Fibroblast of lung (primary cell): ENCODE results near the gene CALD1. TPM values are rescaled to one million over a fixed set of nuclear protein-coding genes. Genes with fewer than 3 reads are reported as not detected.

Experiments
- DNase-seq, 2 donors: peaks; one replicate each; pipeline versions ENCODE4 v3.0.0 to v3.0.0-alpha.2; 2010; ENCODE audit warnings: low read depth in 2 of 2
- H2AFZ ChIP-seq: 2 replicates; pipeline ENCODE4 v1.5.1; 2012; ENCODE audit warnings: low read length, control low read depth, inconsistent platforms
- H3K27ac ChIP-seq: 2 replicates; pipeline ENCODE4 v1.5.1; 2011; ENCODE audit warnings: low read length, control low read depth; ENCODE audit not compliant: insufficient read depth
- H3K27me3 ChIP-seq: 2 replicates; pipeline ENCODE4 v1.5.1; 2011; ENCODE audit warnings: mild to moderate bottlenecking, low read length; ENCODE audit not compliant: control insufficient read depth, insufficient read depth
- H3K36me3 ChIP-seq: 2 replicates; pipeline ENCODE4 v1.5.1; 2011; ENCODE audit warnings: low read length; ENCODE audit not compliant: control insufficient read depth, insufficient read depth
- H3K4me1 ChIP-seq: 2 replicates; pipeline ENCODE4 v1.5.1; 2011; ENCODE audit warnings: low read length; ENCODE audit not compliant: control insufficient read depth, insufficient read depth; ENCODE audit errors: extremely low read depth
- H3K4me2 ChIP-seq: 2 replicates; pipeline ENCODE4 v1.5.1; 2011; ENCODE audit warnings: low read length, control low read depth; ENCODE audit not compliant: insufficient read depth; ENCODE audit errors: extremely low read depth
- H3K4me3 ChIP-seq, 4 experiments: fragments of 200-600 bp in 1 of 4; sonication (generic) in 1 of 4; replicated peaks in 1 of 4; 2 replicates each; pipeline ENCODE4 v1.5.1; 2011 to 2016; ENCODE audit warnings: low read length in 4 of 4, low read depth in 3 of 4, mild to moderate bottlenecking in 3 of 4, control low read depth in 2 of 4, inconsistent platforms in 1 of 4, mixed read lengths in 1 of 4; ENCODE audit not compliant: insufficient read depth in 1 of 4; ENCODE audit errors: control extremely low read depth in 1 of 4
- H3K79me2 ChIP-seq: 2 replicates; pipeline ENCODE4 v1.5.1; 2012; ENCODE audit warnings: mild to moderate bottlenecking, low read length, inconsistent platforms; ENCODE audit not compliant: control insufficient read depth, insufficient read depth
- H3K9ac ChIP-seq: 2 replicates; pipeline ENCODE4 v1.5.1; 2011; ENCODE audit warnings: mild to moderate bottlenecking, low read length, control low read depth; ENCODE audit not compliant: insufficient read depth
- H3K9me3 ChIP-seq: 2 replicates; pipeline ENCODE4 v1.5.1; 2012; ENCODE audit warnings: low read depth, low read length; ENCODE audit not compliant: control insufficient read depth, insufficient read depth
- H4K20me1 ChIP-seq: 2 replicates; pipeline ENCODE4 v1.5.1; 2011; ENCODE audit warnings: low read length; ENCODE audit not compliant: control insufficient read depth, insufficient read depth; ENCODE audit errors: extremely low read depth
- CTCF ChIP-seq, 2 donors: IDR thresholded peaks in 1 of 2; conservative IDR thresholded peaks in 1 of 2; 1 replicate in 1 of 2; 2 replicates in 1 of 2; pipeline ENCODE4 v1.5.1; 2011 to 2012; ENCODE audit warnings: low read length in 2 of 2, control low read depth in 1 of 2, inconsistent platforms in 1 of 2, low read depth in 1 of 2, mild to moderate bottlenecking in 1 of 2
- EZH2 ChIP-seq: IDR thresholded peaks from 2 replicates; pipeline ENCODE4 v1.5.1; 2012; ENCODE audit warnings: low read length, control low read depth, mild to moderate bottlenecking; ENCODE audit errors: missing control alignments
- polyA plus RNA-seq, 2 donors: library from polyadenylated mRNA; depleted of rRNA in 1 of 2; stranded (reverse) in 1 of 2; unstranded in 1 of 2; fragments of >200 nt; gene quantifications; 2 replicates each; pipeline ENCODE4 v1.2.1, GENCODE V29; 2011 to 2012; ENCODE audit warnings: missing spikeins in 1 of 2
- total RNA-seq: library from RNA; depleted of rRNA; stranded (reverse); fragments of >200 nt; gene quantifications from 2 replicates; pipeline ENCODE4 v1.2.1, GENCODE V29; 2014

CALD1 gene
- total and polyA plus RNA-seq, 2 donors (not counting 1 experiment from before 2014, with no cell fraction given) = 343 to 1,187 TPM

- no peaks in the 10 kb centered on the region for H3K79me2 ChIP-seq
- H3K27me3 ChIP-seq = no peaks in the 10 kb centered on the region
- no peak overlapping the region for H2AFZ ChIP-seq
- DNase-seq = no peak
- H3K4me1 ChIP-seq = peaks cover 8% of the 10 kb centered on the region
- H3K9ac ChIP-seq = no peak overlapping the region
- no peak overlapping the region for H3K4me2 ChIP-seq
- H3K27ac ChIP-seq = no peak overlapping the region
- H3K36me3 ChIP-seq = no peaks in the 10 kb centered on the region
- H3K4me3 ChIP-seq = no peak overlapping the region
- H4K20me1 ChIP-seq = no peaks in the 10 kb centered on the region
- TF ChIP-seq CTCF (conservative IDR thresholded peaks at IDR 0.05 in 1 of 2, IDR thresholded peaks at IDR 0.05 in 1 of 2; ENCODE audit: low read depth in 1 of 2, low read length in 2 of 2) (no peak), EZH2 (no peak)
- no peaks in the 10 kb centered on the region for H3K9me3 ChIP-seq
These were observed 214.5 kb downstream of the CALD1 start for GRCh38 chr7:134993877-134994456.

- Histone ChIP-seq H3K27ac (no peak overlapping the region), H3K36me3 (no peaks in the 10 kb centered on the region)
These were observed 216.0 kb downstream of the CALD1 start for GRCh38 chr7:134995239-134996096.

More at GRCh38 chr7:134995239-134996096, 216.0 kb downstream of the CALD1 start:
- H2AFZ ChIP-seq = no peak overlapping the region
- no peaks in the 10 kb centered on the region for H3K79me2 ChIP-seq
- H3K27me3 ChIP-seq = no peaks in the 10 kb centered on the region
- no peak for DNase-seq
- H3K4me1 ChIP-seq = peaks cover 8% of the 10 kb centered on the region
- no peak overlapping the region for H3K4me2 ChIP-seq
- no peaks in the 10 kb centered on the region for H3K9me3 ChIP-seq
- TF ChIP-seq EZH2 (no peak), CTCF (conservative IDR thresholded peaks at IDR 0.05 in 1 of 2, IDR thresholded peaks at IDR 0.05 in 1 of 2; ENCODE audit: low read depth in 1 of 2, low read length in 2 of 2) (no peak)
- H3K4me3 ChIP-seq = no peak overlapping the region
- H4K20me1 ChIP-seq = no peaks in the 10 kb centered on the region
- no peak overlapping the region for H3K9ac ChIP-seq
